ENCODE measurements around the gene GNB1L.

Gene GNB1L

GRCh38 chr22:19854778-19855503 is at the start of gene GNB1L, which contains the start of gene RTL10:
TSS of gene GNB1L (minus strand) at chr22:19854874. CDS start at chr22:19821355, 33,519 bp downstream.
TSS of gene RTL10 (minus strand) at chr22:19854874. CDS start at chr22:19852261, 2,613 bp downstream.
- DNase-seq (ENCODE audit: low spot score): peak; percentile 96

GRCh38 chr22:19904174-19904856 is 49.6 kb upstream of the GNB1L start:
- no peak for DNase-seq (ENCODE audit: low spot score)

GRCh38 chr22:19903513-19903912 is 48.8 kb upstream of the GNB1L start:
- no peak for DNase-seq (ENCODE audit: low spot score)

GRCh38 chr22:19903031-19903430 is 48.4 kb upstream of the GNB1L start:
- DNase-seq (ENCODE audit: low spot score): no peak

GRCh38 chr22:19902245-19902715 is 47.6 kb upstream of the GNB1L start:
- no peak for DNase-seq (ENCODE audit: low spot score)

GRCh38 chr22:19901577-19902244 is 47.0 kb upstream of the GNB1L start:
- no peak for DNase-seq (ENCODE audit: low spot score)

- no peak for DNase-seq (ENCODE audit: low spot score)
Measured at GRCh38 chr22:19900707-19901436, 46.2 kb upstream of the GNB1L start.

- DNase-seq (ENCODE audit: low spot score): no peak
Measured at GRCh38 chr22:19898831-19899567, 44.3 kb upstream of the GNB1L start.

GRCh38 chr22:19898145-19898544 is 43.5 kb upstream of the GNB1L start:
- DNase-seq (ENCODE audit: low spot score): no peak

GRCh38 chr22:19897726-19898125 is 43.1 kb upstream of the GNB1L start:
- no peak for DNase-seq (ENCODE audit: low spot score)

- peak; percentile 36 for DNase-seq (ENCODE audit: low spot score)
Measured at GRCh38 chr22:19896665-19897355, 42.1 kb upstream of the GNB1L start.

GRCh38 chr22:19895160-19895849 is 40.6 kb upstream of the GNB1L start:
- DNase-seq (ENCODE audit: low spot score): no peak

GRCh38 chr22:19893363-19893762 is 38.7 kb upstream of the GNB1L start:
- DNase-seq (ENCODE audit: low spot score): no peak

GRCh38 chr22:19892925-19893324 is 38.3 kb upstream of the GNB1L start:
- no peak for DNase-seq (ENCODE audit: low spot score)

- peak; percentile 66 for DNase-seq (ENCODE audit: low spot score)
Measured at GRCh38 chr22:19892257-19892879, 37.7 kb upstream of the GNB1L start.

GRCh38 chr22:19891317-19892256 is 36.9 kb upstream of the GNB1L start:
- DNase-seq (ENCODE audit: low spot score): peak; percentile 88

GRCh38 chr22:19890502-19891316 is 36.0 kb upstream of the GNB1L start:
- no peak for DNase-seq (ENCODE audit: low spot score)

GRCh38 chr22:19889951-19890350 is 35.3 kb upstream of the GNB1L start:
- peak; percentile 35 for DNase-seq (ENCODE audit: low spot score)
